Activated naive CD8-positive, alpha-beta T cell treated with anti-CD3 and anti-CD28 coated beads, Interleukin-2, amount 10 ng/mL, durations not matched to agents 7 days and 5 days (primary cell): ENCODE measurements around the gene NID2. TPM values are rescaled to one million over a fixed set of nuclear protein-coding genes. Genes with fewer than 3 reads are reported as not detected.

Experiments used
- ATAC-seq: fragments of 150-1000 bp; cut with Tn5 transposase; one replicate; pipeline ENCODE4 v1.10.0; 2021; ENCODE audit warnings: low read depth, moderate library complexity
- POLR2A ChIA-PET: fragments of 350-600 bp; sonication (Branson Sonifier 250); formaldehyde crosslinking; loops from one replicate; lab custom pipeline; 2021; ENCODE audit warnings: antibody characterized with exemption; lab: Charles Lee
- DNase-seq: peaks from one replicate; pipeline ENCODE4 v3.0.0; 2021
- H3K27ac Mint-ChIP-seq: one replicate; pipeline ENCODE4 v1.8.0; 2022; ENCODE audit warnings: mild to moderate bottlenecking, mixed read lengths
- H3K27me3 Mint-ChIP-seq: one replicate; pipeline ENCODE4 v1.8.0; 2022; ENCODE audit warnings: mild to moderate bottlenecking, moderate library complexity, mixed read lengths
- H3K36me3 Mint-ChIP-seq: one replicate; pipeline ENCODE4 v1.8.0; 2021; ENCODE audit warnings: mild to moderate bottlenecking, mixed read lengths
- H3K4me1 Mint-ChIP-seq: one replicate; pipeline ENCODE4 v1.8.0; 2021; ENCODE audit warnings: mixed read lengths
- H3K4me3 Mint-ChIP-seq: one replicate; pipeline ENCODE4 v1.8.0; 2022; ENCODE audit warnings: mild to moderate bottlenecking, moderate library complexity, mixed read lengths
- H3K9me3 Mint-ChIP-seq: one replicate; pipeline ENCODE4 v1.8.0; 2021; ENCODE audit warnings: mixed read lengths
- total RNA-seq, 2 experiments: library from RNA; stranded (reverse); gene quantifications; one replicate each; pipeline ENCODE4 v1.2.3, GENCODE V29; 2021

NID2 gene
- total RNA-seq, 2 experiments from 2014 or later: 0.20 to 0.36 TPM

DNA sequence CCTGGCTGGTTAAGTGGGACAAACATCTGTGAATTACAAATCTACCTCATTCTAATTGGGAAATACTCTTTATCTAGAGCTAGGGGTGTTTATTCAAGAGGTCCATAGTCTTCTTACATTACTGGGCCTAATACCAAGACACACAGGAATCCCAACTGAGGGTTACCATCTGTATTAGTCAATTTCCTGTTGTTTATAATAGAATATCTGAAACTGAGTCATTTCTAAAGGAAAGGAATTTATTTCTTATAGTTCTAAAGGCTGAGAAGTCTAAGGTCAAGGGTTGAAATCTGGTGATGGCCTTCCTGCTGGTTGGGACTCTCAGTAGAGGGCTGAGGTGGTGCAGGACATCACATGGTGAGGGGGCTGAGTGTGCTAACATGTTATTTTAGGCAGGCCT, 43.5 kb downstream of the NID2 start:
- peaks cover 2% of the 10 kb centered on the region for H3K27me3 Mint-ChIP-seq
- no peak overlapping the region for H3K4me3 Mint-ChIP-seq
- POLR2A ChIA-PET: no interaction called here
- H3K4me1 Mint-ChIP-seq: peaks cover 22% of the 10 kb centered on the region
- peaks cover 12% of the 10 kb centered on the region for H3K9me3 Mint-ChIP-seq
- ATAC-seq (no peak), DNase-seq (no peak)
- H3K36me3 Mint-ChIP-seq: peaks cover 12% of the 10 kb centered on the region
- H3K27ac Mint-ChIP-seq: no peak overlapping the region

DNA sequence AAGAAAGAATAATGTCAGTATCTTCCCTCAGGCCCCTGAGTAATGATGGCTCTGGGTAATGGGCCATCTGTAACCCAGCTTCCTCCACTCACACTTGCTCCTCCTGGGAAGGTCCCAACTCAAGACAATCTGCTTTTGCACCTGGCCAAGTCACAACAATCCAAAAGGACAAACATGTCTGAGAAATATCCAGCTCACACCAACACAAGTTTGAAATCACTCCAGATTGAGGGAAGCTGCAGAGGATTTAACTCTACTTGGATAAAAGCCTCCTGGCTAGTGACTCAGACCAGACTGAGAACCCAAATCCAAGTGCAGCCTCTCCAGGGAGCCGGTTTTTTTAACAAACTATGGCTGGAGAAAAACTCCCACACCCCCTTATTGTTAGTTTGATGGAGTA, 45.3 kb downstream of the NID2 start:
- H3K9me3 Mint-ChIP-seq: peaks cover 12% of the 10 kb centered on the region
- H3K27ac Mint-ChIP-seq: peak overlapping the region; percentile 59
- peaks cover 28% of the 10 kb centered on the region for H3K4me1 Mint-ChIP-seq
- no peak for DNase-seq
- peaks cover 12% of the 10 kb centered on the region for H3K36me3 Mint-ChIP-seq
- POLR2A ChIA-PET: no interaction called here
- no peaks in the 10 kb centered on the region for H3K27me3 Mint-ChIP-seq
- no peak for ATAC-seq
- H3K4me3 Mint-ChIP-seq: no peak overlapping the region

GRCh38 chr14:52021957-52022600, 46.8 kb downstream of the NID2 start:
- Mint-ChIP-seq H3K36me3 (peaks cover 12% of the 10 kb centered on the region), H3K27ac (no peak overlapping the region), H3K4me3 (no peak overlapping the region), H3K4me1 (peaks cover 28% of the 10 kb centered on the region), H3K9me3 (peaks cover 12% of the 10 kb centered on the region), H3K27me3 (no peaks in the 10 kb centered on the region)
- POLR2A ChIA-PET: no interaction called here
- DNase-seq (no peak), ATAC-seq (peak; percentile 71)

DNA sequence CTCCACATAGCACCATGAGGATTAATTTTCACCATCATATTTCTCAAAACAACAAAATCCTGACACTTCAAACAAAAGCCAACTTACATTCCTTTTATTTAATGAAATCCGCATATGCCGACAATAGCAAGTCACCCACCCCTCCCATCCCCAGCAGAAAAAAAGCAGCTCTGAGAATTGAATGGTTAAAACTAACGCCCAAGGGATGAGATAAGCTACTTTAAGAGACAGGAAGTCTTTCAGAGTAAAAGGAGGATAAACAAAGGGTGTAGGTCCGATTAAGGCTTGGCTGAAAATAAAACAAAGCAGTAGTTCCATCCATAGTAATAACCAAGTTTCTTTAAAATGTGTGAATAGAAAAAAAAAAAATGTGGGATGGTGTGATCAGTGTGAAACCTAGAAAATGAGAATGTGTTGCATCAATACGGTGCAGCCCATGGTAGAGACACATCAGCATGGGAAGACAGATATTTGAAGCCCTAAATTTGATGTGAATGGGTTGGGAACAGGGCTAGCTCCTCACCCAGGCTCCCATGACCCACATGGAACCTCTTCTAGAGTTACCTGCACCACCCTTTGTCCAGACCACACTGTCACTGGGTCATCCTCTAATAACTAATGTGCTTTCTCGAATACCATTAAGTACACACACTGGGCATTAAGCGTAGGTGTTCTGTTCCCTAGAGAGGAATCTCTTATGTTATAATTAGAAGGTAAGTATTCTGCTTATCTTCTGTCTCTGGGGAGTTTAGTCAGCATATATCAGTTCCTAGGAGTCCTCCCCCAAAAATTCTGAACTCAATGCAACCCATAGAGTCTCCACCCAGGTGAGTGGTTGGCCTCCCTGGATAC, 47.8 kb downstream of the NID2 start:
- Mint-ChIP-seq H3K4me1 (peaks cover 28% of the 10 kb centered on the region), H3K27me3 (peaks cover 5% of the 10 kb centered on the region), H3K36me3 (peaks cover 12% of the 10 kb centered on the region), H3K27ac (peak overlapping the region; percentile 28), H3K9me3 (peaks cover 12% of the 10 kb centered on the region), H3K4me3 (peak overlapping the region; percentile 58)
- DNase-seq (no peak), ATAC-seq (peak; percentile 35)
- POLR2A ChIA-PET: interaction anchor here (0.6 kb wide), 1 partner anchor 38 kb away, joined by 3 read pairs; no protein-coding TSS in a partner anchor

DNA sequence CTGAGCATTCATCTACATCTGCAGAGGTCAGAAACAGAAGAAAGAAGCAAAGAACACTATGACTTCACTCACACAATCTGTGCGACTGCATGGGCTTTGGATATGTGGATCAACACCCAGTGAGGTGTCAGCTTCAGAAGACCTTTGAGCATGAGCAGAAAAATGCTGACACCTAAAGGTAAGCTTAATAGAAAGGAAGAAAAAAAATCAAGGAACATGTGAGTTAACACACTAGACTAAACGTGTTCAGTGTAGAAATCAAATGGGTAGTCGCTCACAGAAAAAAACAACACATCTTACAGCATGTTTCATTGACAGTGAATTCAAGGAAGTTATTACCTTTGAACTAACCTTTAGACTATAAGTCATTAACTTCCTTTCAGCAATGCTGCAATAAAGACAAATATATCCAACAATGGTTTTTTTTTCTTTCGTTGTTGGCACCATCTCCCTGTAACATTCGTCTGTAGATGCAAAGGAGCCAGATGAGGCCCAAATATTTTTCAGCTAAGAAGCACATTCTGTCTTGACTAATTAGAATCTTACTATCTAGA, 48.6 kb downstream of the NID2 start:
- DNase-seq (no peak), ATAC-seq (no peak)
- POLR2A ChIA-PET: interaction anchor here (0.6 kb wide), 1 partner anchor 39 kb away, joined by 3 read pairs; no protein-coding TSS in a partner anchor
- Mint-ChIP-seq H3K4me1 (peaks cover 28% of the 10 kb centered on the region), H3K27me3 (peaks cover 5% of the 10 kb centered on the region), H3K9me3 (peaks cover 12% of the 10 kb centered on the region), H3K36me3 (peaks cover 12% of the 10 kb centered on the region), H3K4me3 (no peak overlapping the region), H3K27ac (peak overlapping the region; percentile 58)

- POLR2A ChIA-PET: no interaction called here
- no peak for DNase-seq
- Mint-ChIP-seq H3K4me1 (peaks cover 28% of the 10 kb centered on the region), H3K36me3 (peaks cover 5% of the 10 kb centered on the region), H3K4me3 (no peak overlapping the region), H3K27ac (no peak overlapping the region), H3K27me3 (peaks cover 5% of the 10 kb centered on the region), H3K9me3 (peaks cover 6% of the 10 kb centered on the region)
- ATAC-seq: no peak
Measured at GRCh38 chr14:52018970-52019369, 49.9 kb downstream of the NID2 start.

- H3K4me3 Mint-ChIP-seq: no peak overlapping the region
- POLR2A ChIA-PET: no interaction called here
- H3K4me1 Mint-ChIP-seq: peaks cover 27% of the 10 kb centered on the region
- H3K27ac Mint-ChIP-seq: no peak overlapping the region
- H3K27me3 Mint-ChIP-seq: peaks cover 5% of the 10 kb centered on the region
- H3K36me3 Mint-ChIP-seq: peaks cover 3% of the 10 kb centered on the region
- DNase-seq: no peak
- peaks cover 3% of the 10 kb centered on the region for H3K9me3 Mint-ChIP-seq
- no peak for ATAC-seq
Measured at GRCh38 chr14:52018252-52018651, 50.6 kb downstream of the NID2 start.

DNA sequence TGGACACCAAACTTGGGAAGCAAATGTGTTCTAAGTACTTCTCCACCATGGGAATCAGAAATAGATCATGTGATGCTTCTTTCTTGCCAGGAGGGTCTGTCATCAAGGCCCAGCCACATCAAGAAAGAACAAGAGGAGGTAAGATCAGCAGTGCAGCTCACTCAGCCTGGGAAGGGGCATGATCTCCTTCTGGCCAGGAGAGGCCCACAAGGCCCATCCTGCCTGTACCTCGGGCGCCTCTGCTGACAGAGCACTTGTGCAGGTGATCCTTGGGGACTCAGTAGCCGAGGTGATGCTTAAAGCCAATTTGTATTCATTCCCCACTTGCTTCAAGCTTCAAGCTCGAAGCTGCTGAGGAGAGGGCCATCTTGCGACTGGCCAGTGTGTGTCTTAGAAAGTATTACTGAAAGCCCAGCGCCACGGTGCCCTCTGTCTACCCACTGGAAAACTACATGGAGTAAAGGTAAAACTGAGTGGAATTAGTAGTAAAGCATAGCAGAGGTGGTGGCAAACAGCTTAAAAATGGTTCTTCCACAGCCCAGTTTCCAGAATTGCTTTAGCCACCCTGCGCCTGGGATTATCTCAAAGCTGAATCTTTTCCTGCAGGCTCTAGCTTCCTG, 53.3 kb downstream of the NID2 start:
- no peak for DNase-seq
- POLR2A ChIA-PET: no interaction called here
- H3K36me3 Mint-ChIP-seq: peaks cover 14% of the 10 kb centered on the region
- peaks cover 7% of the 10 kb centered on the region for H3K4me1 Mint-ChIP-seq
- no peak for ATAC-seq
- no peak overlapping the region for H3K4me3 Mint-ChIP-seq
- H3K27me3 Mint-ChIP-seq: peaks cover 5% of the 10 kb centered on the region
- H3K9me3 Mint-ChIP-seq: no peaks in the 10 kb centered on the region
- H3K27ac Mint-ChIP-seq: no peak overlapping the region

DNA sequence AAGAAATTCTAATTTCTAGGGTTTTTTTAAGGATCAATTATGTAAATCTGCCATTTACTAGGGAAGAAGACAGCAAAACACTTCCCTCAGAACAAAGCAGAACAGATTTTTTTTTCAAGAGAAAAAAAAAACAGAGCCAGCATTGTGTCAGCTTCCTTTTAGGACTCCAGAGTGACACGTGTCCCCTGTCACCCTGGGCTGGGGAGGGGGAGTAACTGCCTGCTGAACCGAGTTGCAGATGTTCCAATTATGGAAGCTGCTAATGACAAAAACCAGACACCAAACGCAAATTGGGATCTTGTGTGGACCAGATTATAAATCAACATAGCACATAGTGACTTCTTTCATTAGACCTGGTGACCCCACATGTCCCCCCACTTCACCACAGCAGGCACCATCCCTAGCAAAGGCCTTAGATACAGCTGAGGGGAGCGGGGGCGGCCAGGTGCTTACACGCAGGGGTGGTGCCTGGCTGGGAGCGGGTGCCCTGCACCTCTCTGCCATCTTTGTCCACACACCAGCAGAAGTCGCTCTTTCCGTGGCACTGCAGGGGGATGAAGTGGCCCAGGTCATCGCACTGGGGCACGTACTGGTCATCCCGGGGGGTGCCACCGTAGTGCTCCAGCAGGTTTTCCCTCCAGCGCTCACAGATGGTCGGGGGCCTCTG, 54.1 kb downstream of the NID2 start:
- peaks cover 5% of the 10 kb centered on the region for H3K27me3 Mint-ChIP-seq
- H3K9me3 Mint-ChIP-seq: no peaks in the 10 kb centered on the region
- ATAC-seq (no peak), DNase-seq (no peak)
- H3K36me3 Mint-ChIP-seq: peaks cover 15% of the 10 kb centered on the region
- peaks cover 1% of the 10 kb centered on the region for H3K4me1 Mint-ChIP-seq
- no peak overlapping the region for H3K27ac Mint-ChIP-seq
- H3K4me3 Mint-ChIP-seq: no peak overlapping the region
- POLR2A ChIA-PET: no interaction called here

DNA sequence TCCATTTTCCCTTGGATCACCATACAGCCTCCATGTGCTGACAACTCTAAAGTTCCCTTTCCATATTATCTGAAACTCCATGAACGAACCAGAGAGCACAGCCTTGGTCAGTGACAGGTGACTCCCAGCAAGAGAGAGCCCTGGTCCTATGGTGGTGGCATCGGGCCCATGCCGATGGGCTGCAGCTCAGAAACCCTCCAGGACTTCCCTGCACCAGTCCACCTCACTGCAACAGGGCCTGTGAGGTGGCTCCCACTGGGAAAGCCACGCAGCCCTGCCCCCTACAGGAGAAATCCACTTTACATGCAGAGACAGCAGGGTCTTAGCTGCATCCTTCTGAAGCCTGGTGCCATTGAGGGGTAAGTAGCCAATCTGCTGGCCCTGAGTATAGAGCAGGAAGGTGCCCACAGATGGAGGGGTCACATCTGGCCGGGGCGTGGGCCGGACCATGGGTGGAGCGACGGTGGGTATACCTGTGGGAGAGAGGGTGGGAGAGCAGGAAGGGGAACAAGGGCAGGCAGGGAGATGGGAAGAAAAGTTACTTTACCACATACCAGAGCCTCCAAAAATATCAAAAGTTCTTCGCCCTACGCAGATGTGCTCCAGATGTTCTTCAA, 54.8 kb downstream of the NID2 start:
- Mint-ChIP-seq H3K9me3 (no peaks in the 10 kb centered on the region), H3K4me1 (no peaks in the 10 kb centered on the region), H3K27me3 (peaks cover 5% of the 10 kb centered on the region), H3K36me3 (peaks cover 17% of the 10 kb centered on the region), H3K4me3 (no peak overlapping the region), H3K27ac (no peak overlapping the region)
- DNase-seq (no peak), ATAC-seq (no peak)
- POLR2A ChIA-PET: no interaction called here

DNA sequence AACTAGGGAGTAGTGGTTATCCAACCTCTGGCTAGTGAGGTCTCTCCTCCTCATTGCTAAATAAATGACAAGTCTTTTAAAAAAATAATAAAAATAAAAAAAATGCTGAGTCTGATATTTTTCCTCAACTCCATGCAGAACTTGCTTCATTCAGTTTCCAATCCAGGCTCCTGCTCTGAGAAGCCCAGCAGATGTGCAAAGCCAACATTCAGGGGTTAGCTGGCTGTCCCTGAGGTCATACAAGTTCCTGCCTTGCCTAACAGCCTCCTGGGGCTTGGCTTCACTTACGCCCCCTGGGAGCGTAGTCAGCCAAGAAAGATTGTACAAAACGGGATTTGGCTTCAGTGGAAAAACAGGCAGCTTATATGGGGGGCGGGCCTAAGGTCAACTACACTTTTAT, 56.2 kb downstream of the NID2 start:
- Mint-ChIP-seq H3K4me3 (no peak overlapping the region), H3K9me3 (no peaks in the 10 kb centered on the region), H3K4me1 (no peaks in the 10 kb centered on the region), H3K27ac (no peak overlapping the region), H3K27me3 (peaks cover 5% of the 10 kb centered on the region), H3K36me3 (peaks cover 26% of the 10 kb centered on the region)
- DNase-seq (no peak), ATAC-seq (no peak)
- POLR2A ChIA-PET: no interaction called here

DNA sequence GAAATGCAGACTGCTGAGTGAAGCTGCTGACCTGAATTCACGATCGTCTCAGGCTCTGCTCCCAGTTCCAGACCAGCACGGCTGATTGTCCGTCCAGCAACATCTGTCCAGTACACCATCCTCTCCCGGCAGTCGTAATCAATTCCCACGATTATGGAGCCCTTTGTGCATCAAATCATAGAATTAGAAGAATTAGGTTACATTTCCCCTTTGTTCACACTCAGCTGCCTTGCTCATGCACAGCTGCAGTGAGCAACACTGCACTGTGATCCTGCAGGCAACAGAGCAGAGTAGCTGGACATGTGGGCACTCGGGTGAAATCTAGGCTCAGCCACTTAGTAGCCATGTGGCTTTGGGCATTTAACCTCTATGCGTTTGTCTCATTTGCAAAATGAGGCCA, 57.3 kb downstream of the NID2 start:
- DNase-seq (no peak), ATAC-seq (no peak)
- no peaks in the 10 kb centered on the region for H3K4me1 Mint-ChIP-seq
- H3K9me3 Mint-ChIP-seq: no peaks in the 10 kb centered on the region
- H3K36me3 Mint-ChIP-seq: peaks cover 30% of the 10 kb centered on the region
- no peak overlapping the region for H3K27ac Mint-ChIP-seq
- POLR2A ChIA-PET: no interaction called here
- peaks cover 3% of the 10 kb centered on the region for H3K27me3 Mint-ChIP-seq
- H3K4me3 Mint-ChIP-seq: no peak overlapping the region
